HG02981 (cell line): ENCODE data around the gene ZNF581.

Source experiments
- ATAC-seq: cut with Tn5 transposase; IDR thresholded peaks from one replicate; pipeline ENCODE4 v1.9.1; 2021; ENCODE audit warnings: mild to moderate bottlenecking, moderate library complexity; ENCODE audit not compliant: unreplicated experiment

ZNF581 gene

DNA sequence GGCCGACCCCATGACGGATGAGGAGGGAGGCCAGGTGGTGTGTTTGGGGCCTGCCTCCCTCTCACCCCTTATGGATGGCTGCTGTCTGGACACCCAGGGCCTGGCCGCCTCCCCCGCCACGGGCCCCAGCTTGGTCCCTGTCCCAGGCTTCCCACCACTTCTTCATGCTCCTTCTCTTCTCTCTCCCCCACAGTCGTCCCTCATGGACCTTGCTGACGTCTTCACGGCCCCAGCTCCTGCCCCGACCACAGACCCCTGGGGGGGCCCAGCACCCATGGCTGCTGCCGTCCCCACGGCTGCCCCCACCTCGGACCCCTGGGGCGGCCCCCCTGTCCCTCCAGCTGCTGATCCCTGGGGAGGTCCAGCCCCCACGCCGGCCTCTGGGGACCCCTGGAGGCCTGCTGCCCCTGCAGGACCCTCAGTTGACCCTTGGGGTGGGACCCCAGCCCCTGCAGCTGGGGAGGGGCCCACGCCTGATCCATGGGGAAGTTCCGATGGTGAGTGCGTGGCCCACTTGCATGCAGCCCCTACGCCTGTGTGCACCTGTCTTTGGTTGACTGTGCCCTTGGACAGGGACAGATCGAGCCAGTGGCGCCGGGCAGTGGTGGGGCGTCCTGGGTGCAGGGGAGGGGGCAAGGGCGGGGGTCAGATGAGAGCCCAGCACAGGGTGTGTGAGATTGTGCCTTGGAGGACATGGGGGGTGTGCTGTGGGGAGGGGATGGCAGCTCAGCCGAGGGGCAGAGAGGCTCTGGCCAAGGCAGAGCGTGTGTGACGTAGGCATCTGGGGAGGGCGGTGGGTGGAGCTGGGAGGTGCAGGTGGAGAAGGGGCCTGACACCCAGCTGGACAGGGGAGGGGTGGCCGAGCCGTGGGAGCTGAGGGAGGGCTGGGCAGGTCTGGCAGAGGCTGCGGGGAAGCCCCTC is 48.4 kb downstream of the ZNF581 start:
- no peak for ATAC-seq

- ATAC-seq = no peak
Measured at GRCh38 chr19:55692681-55693081, 49.2 kb downstream of the ZNF581 start.

DNA sequence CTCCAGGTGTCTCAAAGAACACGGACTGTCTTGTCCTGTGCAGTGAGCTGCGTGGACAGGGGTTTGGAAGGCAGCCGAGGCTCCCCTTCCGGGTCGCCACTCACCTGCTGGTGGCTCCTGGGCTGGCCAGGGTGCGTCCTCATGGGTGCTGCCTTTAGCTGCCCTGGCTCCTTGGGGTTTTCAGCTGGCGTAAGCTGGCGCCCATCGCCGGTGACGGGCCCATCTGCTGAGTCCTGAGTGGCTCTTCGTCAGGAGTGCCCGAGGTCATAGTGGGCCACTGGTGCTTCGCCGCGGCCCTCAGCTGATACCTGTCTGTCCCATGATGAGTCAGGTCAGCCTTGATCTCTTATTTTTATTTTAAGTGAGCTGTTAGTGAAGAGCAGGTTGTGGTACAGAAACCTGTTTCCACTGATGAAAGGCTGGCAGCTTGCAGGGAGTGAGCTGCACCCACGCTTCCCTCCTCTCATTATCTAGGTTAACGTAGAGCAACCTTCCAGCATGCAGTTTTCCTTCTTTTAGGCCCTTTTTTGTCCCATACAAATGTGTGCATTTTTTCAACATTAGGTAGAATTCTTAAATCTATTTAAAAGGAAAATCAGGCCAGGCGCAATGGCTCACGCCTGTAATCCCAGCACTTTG is 50.0 kb downstream of the ZNF581 start:
- no peak for ATAC-seq

- no peak for ATAC-seq
Measured at GRCh38 chr19:55694241-55694655, 50.8 kb downstream of the ZNF581 start.

DNA sequence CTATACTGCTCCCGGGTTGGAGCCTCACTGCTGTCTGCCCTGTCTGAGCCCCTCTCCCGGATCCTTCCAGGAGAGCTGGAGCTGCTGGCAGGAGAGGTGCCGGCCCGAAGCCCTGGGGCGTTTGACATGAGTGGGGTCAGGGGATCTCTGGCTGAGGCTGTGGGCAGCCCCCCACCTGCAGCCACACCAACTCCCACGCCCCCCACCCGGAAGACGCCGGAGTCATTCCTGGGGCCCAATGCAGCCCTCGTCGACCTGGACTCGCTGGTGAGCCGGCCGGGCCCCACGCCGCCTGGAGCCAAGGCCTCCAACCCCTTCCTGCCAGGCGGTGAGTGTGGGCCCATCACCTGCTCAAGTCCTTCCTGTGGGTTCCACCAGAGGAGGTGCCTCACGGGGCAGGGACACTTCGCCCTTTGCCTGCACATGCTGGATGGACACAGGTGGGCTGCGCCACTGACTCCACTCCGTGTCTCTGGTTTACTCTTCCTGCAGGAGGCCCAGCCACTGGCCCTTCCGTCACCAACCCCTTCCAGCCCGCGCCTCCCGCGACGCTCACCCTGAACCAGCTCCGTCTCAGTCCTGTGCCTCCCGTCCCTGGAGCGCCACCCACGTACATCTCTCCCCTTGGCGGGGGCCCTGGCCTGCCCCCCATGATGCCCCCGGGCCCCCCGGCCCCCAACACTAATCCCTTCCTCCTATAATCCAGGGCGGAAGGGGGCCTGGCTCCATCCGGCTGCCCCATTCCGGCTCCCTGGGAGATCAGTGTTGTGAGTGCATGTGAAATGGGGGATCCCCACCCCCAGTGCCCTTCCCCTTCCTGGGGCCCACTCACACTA is 51.4 kb downstream of the ZNF581 start:
- ATAC-seq = no peak
